Measurements from ENCODE around the gene IKZF1.

IKZF1 gene

GRCh38 chr7:50275430-50275829, 29.1 kb upstream of the IKZF1 start:
- Histone ChIP-seq H3K36me3 (ENCODE audit: control insufficient read depth, low read length) (no peaks in the 10 kb centered on the region; the same call in 1 of the 2 replicates), H3K9me3 (ENCODE audit: control insufficient read depth, insufficient read depth, low read length) (no peaks in the 10 kb centered on the region), H3K4me3 (ENCODE audit: low read length) (peak overlapping the region; percentile 50), H3K79me2 (ENCODE audit: control insufficient read depth, low read length) (no peaks in the 10 kb centered on the region), H3K27me3 (ENCODE audit: control insufficient read depth, low read length) (no peaks in the 10 kb centered on the region), H3K9me2 (replicated peaks; ENCODE audit: control insufficient read depth, low read length) (no peaks in the 10 kb centered on the region), H3F3A (ENCODE audit: control insufficient read depth, insufficient read depth) (peaks cover 77% of the 10 kb centered on the region), H3K4me2 (ENCODE audit: low read length) (peak overlapping the region; percentile 79), H4K20me1 (ENCODE audit: control insufficient read depth, insufficient read depth, low read depth, low read length) (no peaks in the 10 kb centered on the region), H3K4me1 (ENCODE audit: control insufficient read depth, low read length) (peaks cover 75% of the 10 kb centered on the region), H3K27ac (ENCODE audit: low read depth, low read length) (peak overlapping the region; percentile 91)
- no peak for TF ChIP-seq EZH2phosphoT487 (IDR thresholded peaks at IDR 0.05; ENCODE audit: borderline replicate concordance, low read length)
- TF ChIP-seq, protein P1, sequence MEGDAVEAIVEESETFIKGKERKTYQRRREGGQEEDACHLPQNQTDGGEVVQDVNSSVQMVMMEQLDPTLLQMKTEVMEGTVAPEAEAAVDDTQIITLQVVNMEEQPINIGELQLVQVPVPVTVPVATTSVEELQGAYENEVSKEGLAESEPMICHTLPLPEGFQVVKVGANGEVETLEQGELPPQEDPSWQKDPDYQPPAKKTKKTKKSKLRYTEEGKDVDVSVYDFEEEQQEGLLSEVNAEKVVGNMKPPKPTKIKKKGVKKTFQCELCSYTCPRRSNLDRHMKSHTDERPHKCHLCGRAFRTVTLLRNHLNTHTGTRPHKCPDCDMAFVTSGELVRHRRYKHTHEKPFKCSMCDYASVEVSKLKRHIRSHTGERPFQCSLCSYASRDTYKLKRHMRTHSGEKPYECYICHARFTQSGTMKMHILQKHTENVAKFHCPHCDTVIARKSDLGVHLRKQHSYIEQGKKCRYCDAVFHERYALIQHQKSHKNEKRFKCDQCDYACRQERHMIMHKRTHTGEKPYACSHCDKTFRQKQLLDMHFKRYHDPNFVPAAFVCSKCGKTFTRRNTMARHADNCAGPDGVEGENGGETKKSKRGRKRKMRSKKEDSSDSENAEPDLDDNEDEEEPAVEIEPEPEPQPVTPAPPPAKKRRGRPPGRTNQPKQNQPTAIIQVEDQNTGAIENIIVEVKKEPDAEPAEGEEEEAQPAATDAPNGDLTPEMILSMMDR (IDR thresholded peaks at IDR 0.05; ENCODE audit: low read depth, low read length, poor library complexity, severe bottlenecking), result no peak

DNA sequence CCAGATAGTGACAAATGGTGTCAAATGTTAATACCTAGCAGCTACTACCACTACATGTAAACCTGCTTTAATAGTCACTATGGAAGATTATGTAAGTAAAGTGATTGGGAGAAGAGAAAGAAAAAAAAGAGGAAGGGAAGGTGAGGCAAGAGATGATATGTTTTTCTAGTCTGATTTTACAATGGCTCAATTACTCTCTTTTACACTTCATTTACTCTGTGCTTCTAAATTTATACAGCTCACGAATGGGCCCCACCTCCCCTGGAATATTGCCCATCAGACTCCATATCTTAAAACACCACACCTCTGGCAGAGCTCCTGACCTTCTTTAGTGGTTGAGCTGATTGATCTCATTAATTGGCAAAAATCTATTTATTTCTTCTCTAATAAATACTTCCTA, 28.0 kb upstream of the IKZF1 start:
- no peaks in the 10 kb centered on the region for H4K20me1 ChIP-seq (ENCODE audit: control insufficient read depth, insufficient read depth, low read depth, low read length)
- H3F3A ChIP-seq (ENCODE audit: control insufficient read depth, insufficient read depth), result peaks cover 79% of the 10 kb centered on the region
- peak overlapping the region; percentile 79 for H3K4me2 ChIP-seq (ENCODE audit: low read length)
- H3K27ac ChIP-seq (ENCODE audit: low read depth, low read length), result peak overlapping the region; percentile 91
- no peak for TF ChIP-seq EZH2phosphoT487 (IDR thresholded peaks at IDR 0.05; ENCODE audit: borderline replicate concordance, low read length)
- H3K4me3 ChIP-seq (ENCODE audit: low read length), result peak overlapping the region; percentile 50
- H3K4me1 ChIP-seq (ENCODE audit: control insufficient read depth, low read length), result peaks cover 75% of the 10 kb centered on the region
- H3K9me3 ChIP-seq (ENCODE audit: control insufficient read depth, insufficient read depth, low read length), result no peaks in the 10 kb centered on the region
- no peaks in the 10 kb centered on the region; the same call in 1 of the 2 replicates for H3K36me3 ChIP-seq (ENCODE audit: control insufficient read depth, low read length)
- H3K79me2 ChIP-seq (ENCODE audit: control insufficient read depth, low read length), result no peaks in the 10 kb centered on the region
- no peaks in the 10 kb centered on the region for H3K27me3 ChIP-seq (ENCODE audit: control insufficient read depth, low read length)
- no peaks in the 10 kb centered on the region for H3K9me2 ChIP-seq (replicated peaks; ENCODE audit: control insufficient read depth, low read length)

- H3K4me2 ChIP-seq (ENCODE audit: low read length), result no peak overlapping the region
- no peaks in the 10 kb centered on the region for H3K79me2 ChIP-seq (ENCODE audit: control insufficient read depth, low read length)
- no peaks in the 10 kb centered on the region for H3K9me2 ChIP-seq (replicated peaks; ENCODE audit: control insufficient read depth, low read length)
- no peaks in the 10 kb centered on the region for H4K20me1 ChIP-seq (ENCODE audit: control insufficient read depth, insufficient read depth, low read depth, low read length)
- no peaks in the 10 kb centered on the region for H3K36me3 ChIP-seq (ENCODE audit: control insufficient read depth, low read length)
- TF ChIP-seq, protein P1 (IDR thresholded peaks at IDR 0.05; ENCODE audit: low read depth, low read length, poor library complexity, severe bottlenecking), result no peak
- no peak for TF ChIP-seq EZH2phosphoT487 (IDR thresholded peaks at IDR 0.05; ENCODE audit: borderline replicate concordance, low read length)
- H3K27ac ChIP-seq (ENCODE audit: low read depth, low read length), result no peak overlapping the region
- H3K4me1 ChIP-seq (ENCODE audit: control insufficient read depth, low read length), result peaks cover 75% of the 10 kb centered on the region
- H3K9me3 ChIP-seq (ENCODE audit: control insufficient read depth, insufficient read depth, low read length), result no peaks in the 10 kb centered on the region
- peaks cover 71% of the 10 kb centered on the region for H3F3A ChIP-seq (ENCODE audit: control insufficient read depth, insufficient read depth)
- no peaks in the 10 kb centered on the region for H3K27me3 ChIP-seq (ENCODE audit: control insufficient read depth, low read length)
- no peak overlapping the region for H3K4me3 ChIP-seq (ENCODE audit: low read length)
Observed at GRCh38 chr7:50278120-50278519, 26.4 kb upstream of the IKZF1 start.

DNA sequence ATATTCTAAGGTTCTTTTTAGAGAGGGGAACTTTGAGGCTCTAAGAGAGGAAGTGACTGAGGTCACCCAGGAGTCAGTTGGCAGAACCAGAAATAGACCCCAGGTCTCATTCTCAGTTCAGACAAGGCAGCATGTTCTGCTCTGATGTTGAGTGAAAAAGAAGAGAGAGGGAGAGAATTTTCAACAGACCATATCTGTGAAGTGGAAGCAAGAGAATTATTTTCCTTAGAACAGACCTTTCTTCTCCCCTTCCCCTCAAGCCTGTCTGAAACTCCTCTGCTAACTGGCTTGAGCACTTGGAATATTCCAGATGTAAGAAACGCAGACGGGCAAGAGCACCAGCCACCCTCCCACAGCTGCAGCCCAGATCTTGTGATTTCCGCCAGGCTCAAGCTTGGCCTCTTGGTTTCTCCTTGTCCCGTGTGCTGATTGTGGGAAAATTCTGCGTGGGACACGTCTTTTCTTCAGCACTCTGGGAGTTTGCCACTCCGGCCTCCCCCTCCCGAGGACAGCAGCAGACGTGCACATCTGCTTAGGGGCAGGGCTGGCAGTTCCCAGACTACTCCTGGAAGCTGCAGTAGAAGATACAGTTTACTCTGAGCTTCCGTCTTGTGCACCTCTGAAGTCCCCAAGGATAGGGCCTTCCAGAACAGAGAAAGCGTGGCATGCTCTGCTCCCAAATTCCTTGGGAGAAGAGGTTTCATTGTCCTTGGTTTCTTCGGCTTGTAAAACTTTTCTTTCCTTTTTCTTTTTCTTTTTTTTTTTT, 22.7 kb upstream of the IKZF1 start:
- Histone ChIP-seq H3K4me1 (ENCODE audit: control insufficient read depth, low read length) (peaks cover 61% of the 10 kb centered on the region), H3F3A (ENCODE audit: control insufficient read depth, insufficient read depth) (peaks cover 39% of the 10 kb centered on the region), H3K27ac (ENCODE audit: low read depth, low read length) (peak overlapping the region; percentile 61), H3K4me2 (ENCODE audit: low read length) (peak overlapping the region; percentile 86), H3K4me3 (ENCODE audit: low read length) (peak overlapping the region; percentile 70), H3K9me3 (ENCODE audit: control insufficient read depth, insufficient read depth, low read length) (no peaks in the 10 kb centered on the region), H3K27me3 (ENCODE audit: control insufficient read depth, low read length) (no peaks in the 10 kb centered on the region), H3K79me2 (ENCODE audit: control insufficient read depth, low read length) (no peaks in the 10 kb centered on the region), H3K36me3 (ENCODE audit: control insufficient read depth, low read length) (no peaks in the 10 kb centered on the region), H4K20me1 (ENCODE audit: control insufficient read depth, insufficient read depth, low read depth, low read length) (no peaks in the 10 kb centered on the region), H3K9me2 (replicated peaks; ENCODE audit: control insufficient read depth, low read length) (no peaks in the 10 kb centered on the region)
- TF ChIP-seq, protein P1 (IDR thresholded peaks at IDR 0.05; ENCODE audit: low read depth, low read length, poor library complexity, severe bottlenecking), result no peak
- no peak for TF ChIP-seq EZH2phosphoT487 (IDR thresholded peaks at IDR 0.05; ENCODE audit: borderline replicate concordance, low read length)
